ENCODE measurements around the gene ATMIN.

The ATMIN gene

GRCh38 chr16:81018496-81018895, 17.1 kb upstream of the ATMIN start:
- TF ChIP-seq CTCF (IDR thresholded peaks at IDR 0.05) = no peak
- Histone ChIP-seq H3K9me3 (no peaks in the 10 kb centered on the region), H3K27ac (no peak overlapping the region), H3K4me3 (ENCODE audit: low read depth in 1 of 2, low read length in 1 of 2) (no peak overlapping the region), H3K4me1 (ENCODE audit: control insufficient read depth in 1 of 2, insufficient read depth in 1 of 2, low read depth in 1 of 2, low read length in 1 of 2) (no peaks in the 10 kb centered on the region), H3K27me3 (no peaks in the 10 kb centered on the region), H3K36me3 (peaks cover 55% of the 10 kb centered on the region)

- Histone ChIP-seq H3K4me3 (ENCODE audit: low read depth in 1 of 2, low read length in 1 of 2) (no peak overlapping the region), H3K36me3 (peaks cover 70% of the 10 kb centered on the region)
- no peak for TF ChIP-seq CTCF (IDR thresholded peaks at IDR 0.05)
Measured at GRCh38 chr16:81026429-81026828, 9.2 kb upstream of the ATMIN start.

GRCh38 chr16:81029930-81030604, 5.6 kb upstream of the ATMIN start:
- no peak for TF ChIP-seq CTCF (IDR thresholded peaks at IDR 0.05)
- Histone ChIP-seq H3K4me1 (ENCODE audit: control insufficient read depth in 1 of 2, insufficient read depth in 1 of 2, low read depth in 1 of 2, low read length in 1 of 2) (no peaks in the 10 kb centered on the region), H3K27me3 (no peaks in the 10 kb centered on the region), H3K4me3 (ENCODE audit: low read depth in 1 of 2, low read length in 1 of 2) (no peak overlapping the region), H3K27ac (no peak overlapping the region), H3K36me3 (peaks cover 39% of the 10 kb centered on the region), H3K9me3 (no peaks in the 10 kb centered on the region)

More at GRCh38 chr16:81026429-81026828, 9.2 kb upstream of the ATMIN start:
- no peaks in the 10 kb centered on the region for H3K27me3 ChIP-seq
- H3K9me3 ChIP-seq = no peaks in the 10 kb centered on the region
- no peak overlapping the region for H3K27ac ChIP-seq
- no peaks in the 10 kb centered on the region for H3K4me1 ChIP-seq (ENCODE audit: control insufficient read depth in 1 of 2, insufficient read depth in 1 of 2, low read depth in 1 of 2, low read length in 1 of 2)

GRCh38 chr16:81035975-81036750, 521 bp downstream of the ATMIN start:
- H3K4me1 ChIP-seq (ENCODE audit: control insufficient read depth in 1 of 2, insufficient read depth in 1 of 2, low read depth in 1 of 2, low read length in 1 of 2) = peaks cover 15% of the 10 kb centered on the region in 2 experiments
- H3K4me3 ChIP-seq (ENCODE audit: low read depth in 1 of 2, low read length in 1 of 2) = peak overlapping the region; percentile 65 to 69
- H3K36me3 ChIP-seq = peaks cover 4% of the 10 kb centered on the region
- no peak for TF ChIP-seq CTCF (IDR thresholded peaks at IDR 0.05)
- no peaks in the 10 kb centered on the region for H3K9me3 ChIP-seq
- peak overlapping the region; percentile 57 for H3K27ac ChIP-seq
- no peaks in the 10 kb centered on the region for H3K27me3 ChIP-seq

- peak overlapping the region; percentile 65 to 69 for H3K4me3 ChIP-seq (ENCODE audit: low read depth in 1 of 2, low read length in 1 of 2)
- H3K36me3 ChIP-seq = peaks cover 11% of the 10 kb centered on the region
- peaks cover 15% of the 10 kb centered on the region in 2 experiments for H3K4me1 ChIP-seq (ENCODE audit: control insufficient read depth in 1 of 2, insufficient read depth in 1 of 2, low read depth in 1 of 2, low read length in 1 of 2)
- H3K27me3 ChIP-seq = no peaks in the 10 kb centered on the region
- no peaks in the 10 kb centered on the region for H3K9me3 ChIP-seq
- no peak for TF ChIP-seq CTCF (IDR thresholded peaks at IDR 0.05)
- H3K27ac ChIP-seq = no peak overlapping the region
Measured at GRCh38 chr16:81036751-81037350, 1.2 kb downstream of the ATMIN start.
